SK-N-SH (cell line): ENCODE measurements around the gene FAM83F. TPM values are rescaled to one million over a fixed set of nuclear protein-coding genes. Genes with fewer than 3 reads are reported as not detected.

Source experiments
- CTCF ChIA-PET: fragments of 300-600, 350-600 bp; formaldehyde crosslinking; extraction: SDS; loops from one replicate; lab custom pipeline; 2021; lab: Yijun Ruan, JAX
- POLR2A ChIA-PET: fragments of 350-600 bp; sonication (Branson Sonifier 250); formaldehyde crosslinking; extraction: SDS; loops from one replicate; lab custom pipeline; 2020; ENCODE audit warnings: antibody characterized with exemption, inconsistent platforms; lab: Yijun Ruan, JAX
- DNase-seq: peaks from one replicate; pipeline ENCODE4 v3.0.0; 2012
- H2AFZ ChIP-seq: fragments of 200-600 bp; sonication (generic); 2 replicates; pipeline ENCODE4 v1.8.1; 2016; ENCODE audit warnings: antibody characterized with exemption, mild to moderate bottlenecking, low read depth
- H3F3A ChIP-seq: fragments of 200-600 bp; sonication (generic); replicated peaks from 2 replicates; pipeline ENCODE3; 2016; ENCODE audit warnings: antibody characterized with exemption, mild to moderate bottlenecking; ENCODE audit not compliant: insufficient read depth
- H3K27ac ChIP-seq, 2 experiments: fragments of 200-500 bp in 1 of 2; fragments of 200-600 bp in 1 of 2; sonication (Bioruptor generic) in 1 of 2; sonication (generic), shearing (Covaris generic) in 1 of 2; 2 replicates each; pipeline versions ENCODE4 v1.5.1 to v1.6.1; 2014 to 2016; ENCODE audit warnings: low read depth in 2 of 2, inconsistent platforms in 1 of 2, low read length in 1 of 2, mild to moderate bottlenecking in 1 of 2, mixed read lengths in 1 of 2
- H3K27me3 ChIP-seq: fragments of 200-600 bp; sonication (generic), shearing (Covaris generic); 2 replicates; pipeline ENCODE4 v1.6.1; 2016; ENCODE audit warnings: mixed run types; ENCODE audit not compliant: insufficient read depth
- H3K36me3 ChIP-seq, 2 experiments: fragments of 200-500 bp in 1 of 2; fragments of 200-600 bp in 1 of 2; sonication (Bioruptor generic) in 1 of 2; sonication (generic) in 1 of 2; replicated peaks in 1 of 2; 2 replicates each; pipeline versions ENCODE3 to v1.5.1; 2014 to 2016; ENCODE audit warnings: low read length in 1 of 2, mild to moderate bottlenecking in 1 of 2; ENCODE audit not compliant: insufficient read depth in 2 of 2, control insufficient read depth in 1 of 2
- H3K4me1 ChIP-seq, 2 experiments: fragments of 200-500 bp in 1 of 2; fragments of 200-600 bp in 1 of 2; sonication (Bioruptor generic) in 1 of 2; sonication (generic), shearing (Covaris generic) in 1 of 2; 2 replicates each; pipeline versions ENCODE4 v1.5.1 to v1.6.1; 2014 to 2016; ENCODE audit warnings: low read depth in 1 of 2, low read length in 1 of 2, mixed run types in 1 of 2; ENCODE audit not compliant: insufficient read depth in 2 of 2, control insufficient read depth in 1 of 2
- H3K4me2 ChIP-seq: fragments of 200-600 bp; sonication (generic), shearing (Covaris generic); 2 replicates; pipeline ENCODE4 v1.6.1; 2017; ENCODE audit warnings: mixed run types
- H3K4me3 ChIP-seq, 2 experiments: fragments of 200-500 bp in 1 of 2; fragments of 200-600 bp in 1 of 2; sonication (Bioruptor generic) in 1 of 2; sonication (generic), shearing (Covaris generic) in 1 of 2; 2 replicates each; pipeline versions ENCODE4 v1.5.1 to v1.8.1; 2014 to 2016; ENCODE audit warnings: low read depth in 2 of 2, inconsistent platforms in 1 of 2, low read length in 1 of 2, mild to moderate bottlenecking in 1 of 2, mixed read lengths in 1 of 2, moderate library complexity in 1 of 2
- H3K79me2 ChIP-seq: fragments of 200-600 bp; sonication (generic); 2 replicates; pipeline ENCODE4 v1.8.1; 2017; ENCODE audit warnings: mild to moderate bottlenecking; ENCODE audit not compliant: insufficient read depth
- H3K9ac ChIP-seq: fragments of 200-600 bp; sonication (generic); 2 replicates; pipeline ENCODE4 v1.6.1; 2017; ENCODE audit warnings: mixed run types
- H3K9me2 ChIP-seq: fragments of 200-600 bp; sonication (generic); 2 replicates; pipeline ENCODE4 v1.6.1; 2017; ENCODE audit warnings: mixed run types
- H3K9me3 ChIP-seq: fragments of 200-600 bp; sonication (generic); 2 replicates; pipeline ENCODE4 v1.6.1; 2017; ENCODE audit warnings: mixed run types, mild to moderate bottlenecking, moderate library complexity
- H4K20me1 ChIP-seq: fragments of 200-600 bp; sonication (generic); 2 replicates; pipeline ENCODE4 v1.6.1; 2017; ENCODE audit warnings: mild to moderate bottlenecking, mixed run types; ENCODE audit not compliant: insufficient read depth
- ELF1 ChIP-seq: IDR thresholded peaks from 2 replicates; pipeline ENCODE4 v1.4.0; 2012
- FOSL2 ChIP-seq: IDR thresholded peaks from 2 replicates; pipeline ENCODE4 v1.4.0; 2012; ENCODE audit warnings: low read depth, mild to moderate bottlenecking, moderate library complexity, borderline replicate concordance
- FOXJ3 ChIP-seq: sonication (generic); formaldehyde crosslinking; IDR thresholded peaks from 2 replicates; pipeline ENCODE4 v1.5.1; 2020; ENCODE audit warnings: mild to moderate bottlenecking, missing genetic modification reagents
- FOXM1 ChIP-seq: IDR thresholded peaks from 2 replicates; pipeline ENCODE4 v1.4.0; 2012; ENCODE audit warnings: low read depth, mild to moderate bottlenecking
- JUND ChIP-seq: IDR thresholded peaks from 2 replicates; pipeline ENCODE4 v1.4.0; 2012
- MEF2A ChIP-seq: IDR thresholded peaks from 2 replicates; pipeline ENCODE4 v1.4.0; 2012; ENCODE audit warnings: low read depth, borderline replicate concordance
- NRF1 ChIP-seq: IDR thresholded peaks from 2 replicates; pipeline ENCODE4 v1.6.1; 2012; ENCODE audit warnings: low read depth, mild to moderate bottlenecking, low read length
- RXRA ChIP-seq: IDR thresholded peaks from 2 replicates; pipeline ENCODE4 v1.4.0; 2012; ENCODE audit warnings: low read depth, mild to moderate bottlenecking, borderline replicate concordance
- SMC3 ChIP-seq: IDR thresholded peaks from 2 replicates; pipeline ENCODE4 v1.6.1; 2012; ENCODE audit warnings: low read depth, low read length, improper control_type of control experiment
- TEAD4 ChIP-seq: IDR thresholded peaks from 2 replicates; pipeline ENCODE4 v1.4.0; 2012; ENCODE audit warnings: mild to moderate bottlenecking, borderline replicate concordance; ENCODE audit not compliant: insufficient read depth
- YY1 ChIP-seq: IDR thresholded peaks from 2 replicates; pipeline ENCODE4 v1.4.0; 2012; ENCODE audit warnings: low read depth, mild to moderate bottlenecking
- WGBS: methylation state at CpG from one replicate; pipeline ENCODE4 v1.1.6; 2017; ENCODE audit warnings: low lambda C conversion rate; 5-methylcytosine and 5-hydroxymethylcytosine counted together
- polyA plus RNA-seq, 3 experiments: library from polyadenylated mRNA; depleted of rRNA; stranded (reverse); fragments of >200 nt; gene quantifications; 2 replicates each; pipeline ENCODE4 v1.2.3, GENCODE V29; 2012
- TF ChIP-seq, protein P1 (sequence below): IDR thresholded peaks from 2 replicates; pipeline ENCODE4 v1.4.0; 2012; ENCODE audit warnings: low read depth, borderline replicate concordance
- TF ChIP-seq, protein P2 (sequence below): fragments of 200-600 bp; sonication (generic); IDR thresholded peaks from 2 replicates; pipeline ENCODE4 v1.6.1; 2017; ENCODE audit warnings: antibody characterized with exemption, mild to moderate bottlenecking, moderate library complexity

FAM83F gene
- polyA plus RNA-seq, 1 of the 3 experiments (the other 2 are of a cell fraction): not detected

DNA sequence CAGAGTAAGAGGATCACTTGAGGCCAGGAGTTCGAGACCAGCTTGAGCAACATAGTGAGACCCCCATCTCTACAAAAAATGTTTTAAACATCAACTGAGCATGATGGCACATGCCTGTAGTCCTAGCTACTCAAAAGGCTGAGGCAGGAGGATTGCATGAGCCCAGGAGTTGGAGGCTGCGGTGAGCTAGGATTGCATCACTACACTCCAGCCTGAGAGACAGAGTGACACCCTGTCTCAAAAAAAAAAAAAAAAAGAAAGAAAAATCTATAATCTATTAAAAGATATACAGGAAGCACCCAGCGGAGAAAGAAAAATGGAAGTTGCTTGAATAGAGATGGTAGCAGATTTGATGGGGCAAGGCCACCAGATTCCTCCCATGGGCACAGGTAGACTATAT is 61.8 kb downstream of the FAM83F start:
- Histone ChIP-seq H3K9me2 (no peaks in the 10 kb centered on the region), H3K9me3 (no peaks in the 10 kb centered on the region), H3K27me3 (no peaks in the 10 kb centered on the region), H2AFZ (no peak overlapping the region), H3K4me3 (no peak overlapping the region), H3K79me2 (no peaks in the 10 kb centered on the region), H4K20me1 (no peaks in the 10 kb centered on the region), H3K27ac (no peak overlapping the region), H3K4me2 (no peak overlapping the region), H3K9ac (no peak overlapping the region), H3K4me1 (peaks cover 0 to 2% of the 10 kb centered on the region in 2 experiments; a peak in 1 of 4 replicates), H3K36me3 (no peaks in the 10 kb centered on the region), H3F3A (no peaks in the 10 kb centered on the region)
- ChIA-PET POLR2A (no interaction called here), CTCF (no interaction called here)
- DNase-seq: no peak
- TF ChIP-seq SMC3 (no peak), FOSL2 (no peak), ELF1 (no peak), JUND (no peak), FOXM1 (no peak), MEF2A (no peak), YY1 (no peak), TEAD4 (no peak), RXRA (no peak), NRF1 (no peak)
- TF ChIP-seq, protein P1, sequence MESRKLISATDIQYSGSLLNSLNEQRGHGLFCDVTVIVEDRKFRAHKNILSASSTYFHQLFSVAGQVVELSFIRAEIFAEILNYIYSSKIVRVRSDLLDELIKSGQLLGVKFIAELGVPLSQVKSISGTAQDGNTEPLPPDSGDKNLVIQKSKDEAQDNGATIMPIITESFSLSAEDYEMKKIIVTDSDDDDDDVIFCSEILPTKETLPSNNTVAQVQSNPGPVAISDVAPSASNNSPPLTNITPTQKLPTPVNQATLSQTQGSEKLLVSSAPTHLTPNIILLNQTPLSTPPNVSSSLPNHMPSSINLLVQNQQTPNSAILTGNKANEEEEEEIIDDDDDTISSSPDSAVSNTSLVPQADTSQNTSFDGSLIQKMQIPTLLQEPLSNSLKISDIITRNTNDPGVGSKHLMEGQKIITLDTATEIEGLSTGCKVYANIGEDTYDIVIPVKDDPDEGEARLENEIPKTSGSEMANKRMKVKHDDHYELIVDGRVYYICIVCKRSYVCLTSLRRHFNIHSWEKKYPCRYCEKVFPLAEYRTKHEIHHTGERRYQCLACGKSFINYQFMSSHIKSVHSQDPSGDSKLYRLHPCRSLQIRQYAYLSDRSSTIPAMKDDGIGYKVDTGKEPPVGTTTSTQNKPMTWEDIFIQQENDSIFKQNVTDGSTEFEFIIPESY: no peak
- TF ChIP-seq, protein P2, sequence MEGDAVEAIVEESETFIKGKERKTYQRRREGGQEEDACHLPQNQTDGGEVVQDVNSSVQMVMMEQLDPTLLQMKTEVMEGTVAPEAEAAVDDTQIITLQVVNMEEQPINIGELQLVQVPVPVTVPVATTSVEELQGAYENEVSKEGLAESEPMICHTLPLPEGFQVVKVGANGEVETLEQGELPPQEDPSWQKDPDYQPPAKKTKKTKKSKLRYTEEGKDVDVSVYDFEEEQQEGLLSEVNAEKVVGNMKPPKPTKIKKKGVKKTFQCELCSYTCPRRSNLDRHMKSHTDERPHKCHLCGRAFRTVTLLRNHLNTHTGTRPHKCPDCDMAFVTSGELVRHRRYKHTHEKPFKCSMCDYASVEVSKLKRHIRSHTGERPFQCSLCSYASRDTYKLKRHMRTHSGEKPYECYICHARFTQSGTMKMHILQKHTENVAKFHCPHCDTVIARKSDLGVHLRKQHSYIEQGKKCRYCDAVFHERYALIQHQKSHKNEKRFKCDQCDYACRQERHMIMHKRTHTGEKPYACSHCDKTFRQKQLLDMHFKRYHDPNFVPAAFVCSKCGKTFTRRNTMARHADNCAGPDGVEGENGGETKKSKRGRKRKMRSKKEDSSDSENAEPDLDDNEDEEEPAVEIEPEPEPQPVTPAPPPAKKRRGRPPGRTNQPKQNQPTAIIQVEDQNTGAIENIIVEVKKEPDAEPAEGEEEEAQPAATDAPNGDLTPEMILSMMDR: no peak
- WGBS: 93% methylated on average over 3 of the region's 3 CpGs

DNA sequence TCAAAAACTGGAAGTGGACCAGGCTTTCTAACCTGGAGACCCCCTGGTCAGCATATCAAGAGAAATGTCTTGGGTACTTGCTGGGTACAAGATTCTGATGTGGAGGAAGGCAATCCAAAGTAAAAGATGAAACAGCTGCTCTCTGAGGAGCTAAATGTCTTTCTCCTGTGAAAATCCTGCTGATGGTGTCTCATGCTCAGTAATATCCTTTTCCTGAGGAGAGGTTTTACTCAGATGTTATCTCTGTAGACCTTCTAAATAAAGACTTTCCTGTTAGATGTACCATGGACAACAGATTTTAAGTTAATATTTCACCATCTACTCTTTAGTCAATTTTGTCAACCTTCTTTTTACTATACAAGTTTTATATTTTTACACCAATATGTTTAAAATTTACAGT is 62.9 kb downstream of the FAM83F start:
- Histone ChIP-seq H3K9ac (no peak overlapping the region), H3K36me3 (no peaks in the 10 kb centered on the region), H3K79me2 (no peaks in the 10 kb centered on the region), H3K9me3 (no peaks in the 10 kb centered on the region), H3K4me2 (no peak overlapping the region), H3K27ac (no peak overlapping the region), H3F3A (no peaks in the 10 kb centered on the region), H3K27me3 (no peaks in the 10 kb centered on the region), H3K4me1 (peaks cover 0 to 2% of the 10 kb centered on the region in 2 experiments; a peak in 1 of 4 replicates), H2AFZ (no peak overlapping the region), H4K20me1 (no peaks in the 10 kb centered on the region), H3K4me3 (no peak overlapping the region), H3K9me2 (no peaks in the 10 kb centered on the region)
- TF ChIP-seq ELF1: no peak
- TF ChIP-seq FOXJ3: no peak
- ChIA-PET CTCF (no interaction called here), POLR2A (no interaction called here)
- DNase-seq: no peak
